ENCODE results near the gene FAAH2. TPM values are rescaled to one million over a fixed set of nuclear protein-coding genes. Genes with fewer than 3 reads are reported as not detected.

The FAAH2 gene
- 0.53 TPM in 1 of 2 replicates, not detected in the other for polyA plus RNA-seq (2011; rRNA removed)
- polyA minus RNA-seq (2011; rRNA and poly(A)+ RNA removed): 0.13 TPM in 1 of 2 replicates, not detected in the other

GRCh38 chrX:57286507-57287251 is at the start of gene FAAH2:
Gene FAAH2, plus strand, starts transcription at chrX:57286706. Its CDS starts 120 bp downstream, at chrX:57286826.
- CTCF ChIA-PET: no interaction called here
- peaks cover 4% of the 10 kb centered on the region; the same call in 1 of the 2 replicates for H3K9me3 ChIP-seq (ENCODE audit: control insufficient read depth, insufficient read depth, low read length)

DNA sequence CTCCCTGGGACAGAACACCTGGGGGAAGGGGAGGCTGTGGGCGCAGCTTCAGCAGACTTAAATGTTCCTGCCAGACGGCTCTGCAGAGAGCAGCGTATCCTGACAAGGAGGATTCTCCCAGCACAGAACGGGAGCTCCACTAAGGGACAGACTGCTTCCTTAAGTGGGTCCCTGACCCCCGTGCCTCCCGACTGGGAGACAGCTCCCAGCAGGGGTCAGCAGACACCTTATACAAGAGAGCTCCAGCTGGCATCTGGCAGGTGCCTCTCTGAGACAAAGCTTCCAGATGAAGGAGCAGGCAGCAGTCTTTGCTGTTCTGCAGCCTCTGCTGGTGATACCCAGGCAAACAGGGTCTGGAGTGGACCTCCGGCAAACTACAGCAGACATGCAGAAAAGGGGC is 44.5 kb upstream of the FAAH2 start:
- no peak for TF ChIP-seq CTCF (IDR thresholded peaks at IDR 0.05; ENCODE audit: low read depth, low read length)
- no peak for DNase-seq (ENCODE audit: low read depth, low spot score)
- no peak overlapping the region for H3K27ac ChIP-seq (ENCODE audit: low read depth, low read length)
- ChIA-PET CTCF (no interaction called here), POLR2A (no interaction called here)
- H3K27me3 ChIP-seq (ENCODE audit: control insufficient read depth, insufficient read depth, low read length): no peaks in the 10 kb centered on the region
- no peak overlapping the region for H3K4me3 ChIP-seq (ENCODE audit: low read depth, low read length)
- no peaks in the 10 kb centered on the region for H3K9me3 ChIP-seq (ENCODE audit: control insufficient read depth, insufficient read depth, low read length)

More at GRCh38 chrX:57286507-57287251, at the start of gene FAAH2:
- Histone ChIP-seq H3K4me3 (ENCODE audit: low read depth, low read length) (no peak within 1 kb of the TSS), H3K27me3 (ENCODE audit: control insufficient read depth, insufficient read depth, low read length) (no peaks in the 10 kb centered on the region), H3K27ac (ENCODE audit: low read depth, low read length) (no peak within 1 kb of the TSS)
- POLR2A ChIA-PET: no interaction called here
- TF ChIP-seq CTCF (IDR thresholded peaks at IDR 0.05; ENCODE audit: low read depth, low read length): no peak
- no peak for DNase-seq (ENCODE audit: low read depth, low spot score)

- Histone ChIP-seq H3K4me3 (ENCODE audit: low read depth, low read length) (no peak overlapping the region), H3K9me3 (ENCODE audit: control insufficient read depth, insufficient read depth, low read length) (peaks cover 6% of the 10 kb centered on the region; the same call in 1 of the 2 replicates), H3K27ac (ENCODE audit: low read depth, low read length) (no peak overlapping the region), H3K27me3 (ENCODE audit: control insufficient read depth, insufficient read depth, low read length) (no peaks in the 10 kb centered on the region)
- no peak for TF ChIP-seq CTCF (IDR thresholded peaks at IDR 0.05; ENCODE audit: low read depth, low read length)
- ChIA-PET POLR2A (no interaction called here), CTCF (no interaction called here)
- no peak for DNase-seq (ENCODE audit: low read depth, low spot score)
Observed at GRCh38 chrX:57251965-57252364, 34.5 kb upstream of the FAAH2 start.

DNA sequence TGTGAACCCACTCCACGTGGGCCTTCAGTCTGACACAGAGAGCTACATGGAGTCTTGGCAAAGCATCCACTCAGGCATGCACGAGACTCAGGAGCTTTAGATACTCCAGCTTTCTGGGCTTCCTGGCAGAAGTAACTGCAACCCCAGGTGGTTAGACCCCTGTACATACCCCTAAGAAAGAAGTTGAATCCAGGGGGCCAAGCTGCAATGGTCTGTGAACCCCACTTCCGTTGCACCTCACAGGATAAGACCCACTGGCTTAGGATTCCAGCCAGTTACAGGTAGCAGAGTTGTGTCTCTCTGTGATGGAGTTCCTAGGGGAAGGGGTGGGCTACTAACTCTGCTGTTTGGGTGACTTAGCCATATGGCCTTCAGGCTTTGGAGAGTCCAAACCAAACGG is 21.4 kb upstream of the FAAH2 start:
- Histone ChIP-seq H3K4me3 (ENCODE audit: low read depth, low read length) (no peak overlapping the region), H3K27ac (ENCODE audit: low read depth, low read length) (no peak overlapping the region), H3K9me3 (ENCODE audit: control insufficient read depth, insufficient read depth, low read length) (peaks cover 5% of the 10 kb centered on the region), H3K27me3 (ENCODE audit: control insufficient read depth, insufficient read depth, low read length) (no peaks in the 10 kb centered on the region)
- CTCF ChIA-PET: no interaction called here
- no peak for TF ChIP-seq CTCF (IDR thresholded peaks at IDR 0.05; ENCODE audit: low read depth, low read length)
- no peak for DNase-seq (ENCODE audit: low read depth, low spot score)
- POLR2A ChIA-PET: no interaction called here

DNA sequence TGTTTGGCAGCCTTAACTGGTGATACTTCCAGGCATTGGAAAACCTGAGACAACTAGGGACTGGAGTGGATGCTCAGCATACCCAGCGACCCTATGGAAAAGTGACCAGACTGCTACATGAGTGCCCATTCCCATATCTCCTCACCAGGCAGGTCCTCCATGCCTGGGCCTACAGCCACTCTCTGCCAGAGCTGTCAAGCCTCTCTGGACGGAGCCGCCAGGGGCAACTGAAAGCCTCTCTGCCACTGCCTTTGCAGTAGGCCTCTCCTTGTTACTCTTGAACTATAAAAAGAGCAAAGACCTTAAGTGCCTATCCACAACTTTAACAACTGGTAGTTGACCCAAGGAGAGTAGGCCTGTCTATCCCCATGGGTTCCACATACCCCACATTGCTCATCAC is 20.2 kb upstream of the FAAH2 start:
- H3K9me3 ChIP-seq (ENCODE audit: control insufficient read depth, insufficient read depth, low read length): peaks cover 8% of the 10 kb centered on the region
- H3K4me3 ChIP-seq (ENCODE audit: low read depth, low read length): no peak overlapping the region
- ChIA-PET POLR2A (no interaction called here), CTCF (no interaction called here)
- no peak overlapping the region for H3K27ac ChIP-seq (ENCODE audit: low read depth, low read length)
- no peak for TF ChIP-seq CTCF (IDR thresholded peaks at IDR 0.05; ENCODE audit: low read depth, low read length)
- no peaks in the 10 kb centered on the region for H3K27me3 ChIP-seq (ENCODE audit: control insufficient read depth, insufficient read depth, low read length)
- DNase-seq (ENCODE audit: low read depth, low spot score): no peak

Data from AG04450 (cell line).